Stimulated activated CD8-positive, alpha-beta memory T cell treated with anti-CD3 and anti-CD28 coated beads, Interleukin-4, amount 100 ng/mL, for 48 hours (primary cell): ENCODE results near the gene CD99.

ENCODE experiments used
- DNase-seq: peaks from one replicate; pipeline ENCODE4 v3.0.0-alpha.2; 2020

Gene CD99

GRCh38 chrX:2676794-2677675 lies 14.1 kb upstream of the CD99 start:
- DNase-seq = no peak

GRCh38 chrX:2677764-2678163 lies 13.3 kb upstream of the CD99 start:
- no peak for DNase-seq

GRCh38 chrX:2678583-2678982 lies 12.5 kb upstream of the CD99 start:
- no peak for DNase-seq

GRCh38 chrX:2679534-2680485 lies 11.3 kb upstream of the CD99 start:
- no peak for DNase-seq

- no peak for DNase-seq
Measured at GRCh38 chrX:2680486-2681348, 10.4 kb upstream of the CD99 start.

GRCh38 chrX:2682565-2683177 lies 8.4 kb upstream of the CD99 start:
- no peak for DNase-seq

- no peak for DNase-seq
Measured at GRCh38 chrX:2684256-2684655, 6.8 kb upstream of the CD99 start.

GRCh38 chrX:2685886-2686285 lies 5.2 kb upstream of the CD99 start:
- DNase-seq = no peak

GRCh38 chrX:2689773-2690666 lies 1.1 kb upstream of the CD99 start:
- DNase-seq = no peak

- DNase-seq = peak; percentile 59
Measured at GRCh38 chrX:2691543-2692220, 587 bp downstream of the CD99 start.

GRCh38 chrX:2692221-2693112 lies 1.4 kb downstream of the CD99 start:
- no peak for DNase-seq

GRCh38 chrX:2693113-2694002 lies 2.3 kb downstream of the CD99 start:
- no peak for DNase-seq

GRCh38 chrX:2694914-2695267 lies 3.8 kb downstream of the CD99 start:
- no peak for DNase-seq

- DNase-seq = peak; percentile 65
Measured at GRCh38 chrX:2696698-2697215, 5.7 kb downstream of the CD99 start.

- no peak for DNase-seq
Measured at GRCh38 chrX:2697306-2697705, 6.2 kb downstream of the CD99 start.

GRCh38 chrX:2697741-2698299 lies 6.7 kb downstream of the CD99 start:
- DNase-seq = no peak

GRCh38 chrX:2698604-2699003 lies 7.5 kb downstream of the CD99 start:
- no peak for DNase-seq

- no peak for DNase-seq
Measured at GRCh38 chrX:2699959-2700358, 8.9 kb downstream of the CD99 start.
